ENCODE data around the gene PLEK.

Gene PLEK, protein sequence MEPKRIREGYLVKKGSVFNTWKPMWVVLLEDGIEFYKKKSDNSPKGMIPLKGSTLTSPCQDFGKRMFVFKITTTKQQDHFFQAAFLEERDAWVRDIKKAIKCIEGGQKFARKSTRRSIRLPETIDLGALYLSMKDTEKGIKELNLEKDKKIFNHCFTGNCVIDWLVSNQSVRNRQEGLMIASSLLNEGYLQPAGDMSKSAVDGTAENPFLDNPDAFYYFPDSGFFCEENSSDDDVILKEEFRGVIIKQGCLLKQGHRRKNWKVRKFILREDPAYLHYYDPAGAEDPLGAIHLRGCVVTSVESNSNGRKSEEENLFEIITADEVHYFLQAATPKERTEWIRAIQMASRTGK

DNA sequence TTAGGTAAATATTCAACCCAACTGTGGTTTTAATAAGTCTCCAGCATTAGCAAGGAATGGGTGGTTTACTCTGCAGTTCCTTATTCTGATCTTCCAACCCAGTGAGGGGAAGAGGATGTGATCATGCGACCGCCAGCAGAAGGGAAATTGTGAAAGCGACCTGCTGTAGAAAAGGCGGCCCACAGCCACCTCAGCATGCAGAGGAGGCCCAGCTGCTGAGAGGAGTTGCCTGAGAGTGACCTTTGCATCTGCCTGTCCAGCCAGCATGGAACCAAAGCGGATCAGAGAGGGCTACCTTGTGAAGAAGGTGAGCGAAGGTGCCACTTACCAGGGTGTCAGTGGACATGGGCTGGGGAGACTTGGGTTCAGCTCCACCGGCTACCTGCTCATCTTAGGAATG, at the start of gene PLEK:
Gene PLEK (plus strand): TSS at position 196 of the 400 bp plus-strand sequence. CDS start 70 bp downstream, at position 266.
- no peak within 1 kb of the TSS for H3K4me3 ChIP-seq (ENCODE audit: low read depth, low read length)
- no peak for DNase-seq (ENCODE audit: low read depth)
- in situ Hi-C loops (cut with HindIII; ENCODE audit: low sequenced_read_pairs), result no loop called here
- TF ChIP-seq, protein P1, sequence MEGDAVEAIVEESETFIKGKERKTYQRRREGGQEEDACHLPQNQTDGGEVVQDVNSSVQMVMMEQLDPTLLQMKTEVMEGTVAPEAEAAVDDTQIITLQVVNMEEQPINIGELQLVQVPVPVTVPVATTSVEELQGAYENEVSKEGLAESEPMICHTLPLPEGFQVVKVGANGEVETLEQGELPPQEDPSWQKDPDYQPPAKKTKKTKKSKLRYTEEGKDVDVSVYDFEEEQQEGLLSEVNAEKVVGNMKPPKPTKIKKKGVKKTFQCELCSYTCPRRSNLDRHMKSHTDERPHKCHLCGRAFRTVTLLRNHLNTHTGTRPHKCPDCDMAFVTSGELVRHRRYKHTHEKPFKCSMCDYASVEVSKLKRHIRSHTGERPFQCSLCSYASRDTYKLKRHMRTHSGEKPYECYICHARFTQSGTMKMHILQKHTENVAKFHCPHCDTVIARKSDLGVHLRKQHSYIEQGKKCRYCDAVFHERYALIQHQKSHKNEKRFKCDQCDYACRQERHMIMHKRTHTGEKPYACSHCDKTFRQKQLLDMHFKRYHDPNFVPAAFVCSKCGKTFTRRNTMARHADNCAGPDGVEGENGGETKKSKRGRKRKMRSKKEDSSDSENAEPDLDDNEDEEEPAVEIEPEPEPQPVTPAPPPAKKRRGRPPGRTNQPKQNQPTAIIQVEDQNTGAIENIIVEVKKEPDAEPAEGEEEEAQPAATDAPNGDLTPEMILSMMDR (IDR thresholded peaks at IDR 0.05; ENCODE audit: low read depth, low read length, missing control alignments), result no peak

DNA sequence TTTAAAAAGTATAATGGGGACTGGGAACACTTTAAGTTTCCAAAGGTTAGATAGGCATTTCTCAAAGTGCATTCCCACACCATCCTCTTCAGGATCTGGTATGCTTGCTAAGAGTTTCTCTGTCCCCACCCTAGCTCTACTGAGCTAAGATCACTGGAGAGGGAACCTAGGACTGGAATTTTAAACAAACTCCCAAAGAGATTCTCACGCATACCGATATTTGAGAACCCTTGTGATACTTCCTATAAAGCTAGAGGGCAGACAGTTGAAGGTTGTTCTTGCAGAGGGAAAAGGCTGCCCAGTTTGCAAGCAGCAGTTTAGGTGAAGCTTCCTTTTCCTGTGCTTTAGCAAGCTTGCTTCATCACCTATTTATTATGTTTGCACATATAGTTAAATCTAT, 49.0 kb upstream of the PLEK start:
- in situ Hi-C loops (cut with HindIII; ENCODE audit: low sequenced_read_pairs), result no loop called here
- DNase-seq (ENCODE audit: low read depth), result no peak
- H3K4me3 ChIP-seq (ENCODE audit: low read depth, low read length), result no peak overlapping the region
- TF ChIP-seq, protein P1 (IDR thresholded peaks at IDR 0.05; ENCODE audit: low read depth, low read length, missing control alignments), result no peak

DNA sequence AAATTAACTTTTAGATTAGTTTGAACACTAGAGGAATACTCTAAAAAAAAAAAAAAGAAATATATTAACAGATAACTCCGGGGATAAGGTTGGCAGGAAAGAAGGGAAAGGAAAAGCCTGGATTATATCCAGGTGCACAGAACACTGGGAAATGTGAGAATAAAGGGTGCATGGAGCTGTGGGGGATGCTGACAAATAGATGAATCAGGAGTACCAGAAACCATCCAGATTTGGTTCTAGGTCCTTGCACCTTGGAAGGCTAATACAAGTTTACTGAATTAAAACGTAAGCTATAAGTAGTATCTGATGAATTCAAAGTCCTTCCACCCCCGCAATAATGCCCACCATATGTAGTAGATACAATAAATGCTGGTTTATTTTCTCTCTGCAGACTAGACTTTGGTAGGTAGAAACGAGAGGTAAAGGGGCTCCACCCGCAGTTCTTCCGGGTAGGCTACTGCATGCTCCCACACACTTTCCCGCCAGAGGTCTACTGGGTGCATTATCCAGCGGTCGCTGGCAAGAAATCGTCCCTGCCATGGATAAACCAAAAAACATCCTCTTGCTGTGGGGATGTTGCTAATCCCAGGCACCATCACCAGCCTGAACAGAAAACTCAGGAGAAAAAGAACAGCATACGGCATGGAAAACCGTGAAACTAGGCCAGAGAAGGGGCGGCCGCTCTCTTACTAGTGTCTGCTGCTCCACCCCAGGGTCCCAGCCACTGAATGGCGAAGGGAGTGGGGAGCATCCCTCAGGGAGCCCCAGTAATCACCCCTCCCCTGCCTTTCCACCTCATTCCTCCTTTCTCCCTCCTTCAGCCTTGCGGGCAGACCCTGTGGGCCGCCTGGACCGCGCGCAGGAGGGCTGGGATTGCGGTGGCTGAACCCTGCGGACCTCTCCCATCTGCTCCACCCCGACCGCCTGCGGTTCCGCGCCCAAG, 46.8 kb upstream of the PLEK start:
- peak overlapping the region; percentile 84 for H3K4me3 ChIP-seq (ENCODE audit: low read depth, low read length)
- no peak for DNase-seq (ENCODE audit: low read depth)

DNA sequence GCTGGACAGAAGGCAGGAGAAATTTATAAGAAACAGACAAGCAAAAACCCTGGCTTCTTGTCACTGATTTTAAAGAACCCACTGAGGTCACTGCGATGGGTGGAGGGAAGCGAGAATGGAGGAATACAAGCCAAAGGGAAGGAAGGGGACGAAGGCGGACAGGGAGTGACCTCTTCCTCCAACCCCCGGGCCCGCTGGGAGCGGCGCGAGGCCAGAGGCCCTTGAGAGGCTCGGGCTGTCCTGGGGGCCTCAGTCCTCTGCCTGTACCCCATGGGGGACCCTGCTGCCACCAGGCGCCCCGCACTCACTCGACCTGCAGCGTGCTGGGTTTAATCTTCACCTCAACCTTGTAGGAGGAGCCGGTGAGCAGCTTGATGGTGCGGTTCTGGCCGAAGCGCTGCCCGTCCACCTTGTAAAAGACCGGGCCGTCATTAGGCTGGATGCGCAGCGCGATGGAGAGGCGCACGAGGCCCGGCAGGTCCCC, 46.1 kb upstream of the PLEK start:
- peak overlapping the region; percentile 84 for H3K4me3 ChIP-seq (ENCODE audit: low read depth, low read length)
- TF ChIP-seq, protein P1 (IDR thresholded peaks at IDR 0.05; ENCODE audit: low read depth, low read length, missing control alignments), result peak; percentile 7
- in situ Hi-C loops (cut with HindIII; ENCODE audit: low sequenced_read_pairs), result no loop called here
- no peak for DNase-seq (ENCODE audit: low read depth)

More for the DNA sequence above, 46.8 kb upstream of the PLEK start:
- in situ Hi-C loops (cut with HindIII; ENCODE audit: low sequenced_read_pairs), result no loop called here
- TF ChIP-seq, protein P1 (IDR thresholded peaks at IDR 0.05; ENCODE audit: low read depth, low read length, missing control alignments), result no peak

DNA sequence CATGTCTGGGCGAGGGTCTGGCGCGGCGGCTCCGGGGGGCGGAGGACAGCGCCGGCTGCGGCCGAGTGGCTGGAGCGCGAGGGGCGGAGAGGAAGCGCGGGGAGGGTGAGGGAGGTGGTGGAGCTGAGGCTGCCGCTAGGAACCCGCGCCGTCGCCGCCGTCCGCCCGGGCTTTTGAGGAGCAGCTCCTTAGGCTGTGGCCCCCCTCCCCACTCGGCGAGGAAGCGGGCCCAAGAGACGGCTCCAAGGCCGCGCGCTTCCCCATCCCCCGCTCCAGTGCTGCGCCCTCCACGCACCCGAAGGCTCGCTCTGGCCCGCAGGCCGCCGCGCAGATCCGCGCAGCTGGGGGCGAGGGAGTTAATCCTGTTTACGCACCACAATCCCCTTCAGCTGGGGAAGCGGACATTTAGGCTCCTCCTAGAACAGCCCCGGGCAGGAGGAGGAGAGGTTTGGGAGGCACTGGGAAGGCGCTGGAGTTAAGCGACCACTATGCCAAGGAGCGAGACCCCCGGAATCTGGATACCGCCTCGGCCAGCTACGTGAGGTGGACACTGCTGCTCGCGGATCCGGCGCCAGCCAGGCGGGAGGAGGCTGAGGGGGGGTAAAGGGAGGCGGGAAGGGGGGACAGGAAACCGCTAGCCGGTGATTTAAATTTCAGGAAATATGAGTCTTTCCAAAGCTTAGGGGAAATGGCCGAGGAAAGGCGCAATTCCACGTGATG, 45.5 kb upstream of the PLEK start, which contains the start of gene CNRIP1:
Gene CNRIP1 (minus strand): TSS at position 552 of the 720 bp plus-strand sequence. CDS start 549 bp downstream, at position 3.
- in situ Hi-C loops (cut with HindIII; ENCODE audit: low sequenced_read_pairs), result no loop called here
- DNase-seq (ENCODE audit: low read depth), result peak; percentile 53
- H3K4me3 ChIP-seq (ENCODE audit: low read depth, low read length), result peak within 1 kb of the TSS; percentile 84
- TF ChIP-seq, protein P1 (IDR thresholded peaks at IDR 0.05; ENCODE audit: low read depth, low read length, missing control alignments), result no peak
